WERI-Rb-1 (cell line): Measurements from ENCODE around the gene FOXF1.
A peak's percentile ranks its signal among the peaks of the same experiment; 100 is the strongest.

Experiments
- DNase-seq: peaks from one replicate; pipeline ENCODE4 v3.0.0-alpha.2; 2020
- H3K27ac ChIP-seq: fragments of 250-450 bp; sonication (Bioruptor Pico); 2 replicates; pipeline ENCODE4 v1.5.1; 2020; ENCODE audit warnings: mild to moderate bottlenecking, moderate library complexity
- H3K27me3 ChIP-seq: fragments of 250-450 bp; sonication (Bioruptor Pico); 2 replicates; pipeline ENCODE4 v1.5.1; 2021; ENCODE audit warnings: mild to moderate bottlenecking, low read depth, moderate library complexity; ENCODE audit not compliant: insufficient read depth, severe bottlenecking
- H3K36me3 ChIP-seq: fragments of 250-450 bp; sonication (Bioruptor Pico); 2 replicates; pipeline ENCODE4 v1.5.1; 2020; ENCODE audit warnings: mild to moderate bottlenecking, moderate library complexity
- H3K4me3 ChIP-seq: 2 replicates; pipeline ENCODE4 v1.5.1; 2011; ENCODE audit warnings: low read depth, mild to moderate bottlenecking, control low read depth, low read length
- H3K9me3 ChIP-seq: fragments of 250-450 bp; sonication (Bioruptor Pico); 2 replicates; pipeline ENCODE4 v1.5.1; 2021; ENCODE audit warnings: mild to moderate bottlenecking, moderate library complexity; ENCODE audit not compliant: severe bottlenecking
- CTCF ChIP-seq: IDR thresholded peaks from 2 replicates; pipeline ENCODE4 v1.5.1; 2011; ENCODE audit warnings: low read depth, mild to moderate bottlenecking, control low read depth, inconsistent platforms, low read length

The FOXF1 gene

DNA sequence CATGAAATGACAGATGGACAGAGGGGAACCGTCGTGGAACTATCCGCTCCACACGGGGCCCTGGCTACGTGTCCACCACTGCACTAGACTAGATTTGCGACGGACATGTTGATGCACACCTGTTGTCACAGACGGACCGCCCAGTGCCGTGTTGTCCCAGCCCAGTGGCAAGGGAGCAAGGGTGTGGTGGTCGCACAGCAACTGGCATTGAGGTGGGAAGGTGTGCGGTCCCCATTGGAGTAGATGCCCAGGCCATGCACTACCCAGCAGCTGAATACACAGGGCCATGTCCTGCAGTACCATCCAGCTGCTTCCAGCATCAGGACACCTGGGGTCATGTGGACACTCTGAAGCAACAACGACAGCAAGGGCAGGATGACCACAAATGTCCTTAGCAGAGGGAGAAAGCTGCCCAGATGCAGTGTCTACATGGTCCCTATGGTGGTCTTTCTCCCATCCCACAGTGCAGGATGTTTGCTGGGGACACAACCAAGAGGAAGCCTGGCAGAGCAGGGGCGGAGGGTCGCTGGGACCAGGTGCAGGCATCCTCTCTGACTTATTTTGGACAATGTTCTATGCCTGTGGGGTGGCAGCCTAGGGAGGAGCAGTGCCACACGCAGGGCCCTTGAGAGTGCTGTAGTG is 8.8 kb downstream of the FOXF1 start:
- no peak overlapping the region for H3K27ac ChIP-seq
- H3K9me3 ChIP-seq, result no peaks in the 10 kb centered on the region
- no peak for DNase-seq
- no peak for TF ChIP-seq CTCF
- H3K27me3 ChIP-seq, result peaks cover 41% of the 10 kb centered on the region
- H3K4me3 ChIP-seq, result no peak overlapping the region
- H3K36me3 ChIP-seq, result no peaks in the 10 kb centered on the region

- Histone ChIP-seq H3K9me3 (no peaks in the 10 kb centered on the region), H3K4me3 (no peak overlapping the region), H3K27me3 (peaks cover 35% of the 10 kb centered on the region), H3K27ac (no peak overlapping the region), H3K36me3 (no peaks in the 10 kb centered on the region)
- TF ChIP-seq CTCF, result peak; percentile 61
- DNase-seq, result peak; percentile 39
These were observed 9.5 kb downstream of the FOXF1 start for GRCh38 chr16:86519649-86520316.

- no peaks in the 10 kb centered on the region for H3K36me3 ChIP-seq
- H3K4me3 ChIP-seq, result no peak overlapping the region
- no peak overlapping the region for H3K27ac ChIP-seq
- TF ChIP-seq CTCF, result no peak
- DNase-seq, result no peak
- H3K9me3 ChIP-seq, result no peaks in the 10 kb centered on the region
- peaks cover 27% of the 10 kb centered on the region for H3K27me3 ChIP-seq
These were observed 10.2 kb downstream of the FOXF1 start for GRCh38 chr16:86520317-86521210.

DNA sequence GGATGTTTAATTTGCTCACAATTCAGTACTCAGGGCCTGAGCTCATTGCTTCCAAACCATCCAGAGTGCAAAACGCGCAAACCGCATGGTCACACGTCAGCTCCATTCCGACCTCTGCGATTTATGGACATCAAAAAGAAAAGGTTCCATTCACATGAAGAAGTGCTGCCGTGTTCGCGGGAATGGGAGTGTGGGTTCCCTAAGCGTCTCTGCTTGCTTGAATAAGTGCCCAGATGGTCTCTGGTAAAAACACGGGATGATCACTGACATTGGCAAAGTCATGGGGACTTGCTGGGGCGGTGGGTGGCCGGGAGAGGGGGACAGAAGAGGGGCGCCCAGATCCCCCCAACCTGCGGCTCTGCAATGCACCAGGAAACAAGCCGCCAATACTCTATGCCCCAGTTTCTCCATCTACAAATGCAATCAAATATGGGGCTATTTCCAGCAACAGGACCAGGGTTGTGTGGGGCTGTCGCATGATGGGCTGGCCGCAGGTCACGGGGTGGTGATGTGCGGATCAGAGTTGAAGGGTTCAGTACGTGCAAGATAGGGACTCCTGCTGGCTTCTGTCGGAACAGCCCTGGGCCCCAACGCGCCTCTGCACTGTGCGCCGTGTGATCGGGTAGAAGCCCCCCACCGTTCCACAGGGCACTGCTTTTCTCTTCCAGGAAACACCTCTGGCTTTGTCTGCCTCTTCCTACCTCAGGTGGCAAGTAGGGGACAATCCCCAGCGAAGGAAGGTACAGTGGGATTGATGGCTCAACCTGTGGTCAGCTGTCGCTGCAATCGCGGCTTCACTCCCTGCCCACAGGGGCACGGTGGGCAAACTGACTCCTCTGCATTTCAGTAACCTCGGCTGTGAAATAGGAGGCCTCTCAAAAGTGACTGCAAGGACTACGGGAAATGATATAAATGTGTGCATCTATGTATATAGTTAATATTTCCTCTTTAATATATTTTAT is 11.2 kb downstream of the FOXF1 start:
- H3K9me3 ChIP-seq, result no peaks in the 10 kb centered on the region
- no peak for TF ChIP-seq CTCF
- DNase-seq, result no peak
- H3K27me3 ChIP-seq, result peaks cover 18% of the 10 kb centered on the region
- H3K36me3 ChIP-seq, result no peaks in the 10 kb centered on the region
- H3K4me3 ChIP-seq, result no peak overlapping the region
- H3K27ac ChIP-seq, result no peak overlapping the region

DNA sequence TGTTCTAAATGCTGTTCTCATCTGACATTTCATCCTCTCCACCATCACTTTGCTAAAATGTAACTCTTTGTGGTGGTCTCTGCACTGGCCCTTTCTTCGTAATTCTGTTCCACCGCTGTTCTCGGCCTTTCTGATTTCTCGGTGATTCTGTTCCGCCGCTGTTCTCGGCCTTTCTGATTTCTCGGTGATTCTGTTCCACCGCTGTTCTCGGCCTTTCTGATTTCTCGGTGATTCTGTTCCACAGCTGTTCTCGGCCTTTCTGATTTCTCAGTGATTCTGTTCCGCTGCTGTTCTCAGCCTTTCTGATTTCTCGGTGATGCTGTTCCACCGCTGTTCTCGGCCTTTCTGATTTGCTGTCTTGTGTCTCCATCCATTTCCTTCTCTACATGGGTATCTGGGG is 12.3 kb downstream of the FOXF1 start:
- no peaks in the 10 kb centered on the region for H3K36me3 ChIP-seq
- H3K27ac ChIP-seq, result no peak overlapping the region
- H3K27me3 ChIP-seq, result peaks cover 7% of the 10 kb centered on the region
- no peak overlapping the region for H3K4me3 ChIP-seq
- TF ChIP-seq CTCF, result no peak
- DNase-seq, result no peak
- H3K9me3 ChIP-seq, result no peaks in the 10 kb centered on the region
